ENCODE measurements around the gene FBN2. TPM values are rescaled to one million over a fixed set of nuclear protein-coding genes. Genes with fewer than 3 reads are reported as not detected.
"Not testable (repeated sequence)": the region's sequence is repeated elsewhere in the genome, so short reads cannot be mapped to it uniquely, and the experiment has no call there.

FBN2 gene
- total RNA-seq, 1 experiment from 2014 or later, result 12.8 TPM

DNA sequence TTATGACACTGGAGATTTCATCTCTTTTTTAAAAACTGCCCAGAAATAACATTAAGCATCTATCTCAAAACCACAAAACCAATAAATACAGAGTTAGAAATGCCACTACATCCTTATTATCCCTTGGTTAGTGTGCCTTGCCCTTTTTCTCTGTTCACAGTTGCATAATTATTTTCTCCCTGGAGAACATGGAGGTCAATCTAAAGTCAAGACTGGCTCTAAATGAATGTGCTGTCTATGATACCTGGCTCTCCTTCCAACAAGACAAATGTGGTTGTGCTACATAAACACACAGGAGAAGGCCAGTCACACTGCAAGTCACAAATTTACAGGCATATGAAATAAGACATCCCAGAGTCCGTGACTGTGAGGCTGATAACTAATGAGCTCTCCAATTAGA is 2.8 kb downstream of the FBN2 start:
- no peak for DNase-seq (ENCODE audit: low read depth)

- DNase-seq (ENCODE audit: low read depth), result no peak
These were observed 3.3 kb downstream of the FBN2 start for GRCh38 chr5:128534726-128535125.

DNA sequence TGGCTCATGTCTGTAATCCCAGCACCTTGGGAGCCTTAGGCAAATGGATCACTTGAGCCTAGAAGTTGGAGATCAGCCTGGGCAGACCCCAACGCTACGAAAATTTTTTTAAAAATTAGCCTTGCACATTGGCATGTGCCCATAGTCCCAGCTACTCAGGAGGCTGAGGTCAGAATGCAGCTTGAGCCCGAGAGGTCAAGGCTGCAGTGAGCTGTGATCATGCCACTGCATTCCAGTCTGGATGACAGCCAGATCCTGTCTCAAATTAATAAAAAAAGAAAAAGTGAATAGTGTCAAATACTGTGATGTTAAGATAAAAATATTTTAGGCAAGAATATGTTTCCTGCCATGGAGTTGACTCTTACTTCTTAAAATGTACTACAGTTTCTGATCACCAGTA is 5.3 kb downstream of the FBN2 start:
- no peak for DNase-seq (ENCODE audit: low read depth)

DNA sequence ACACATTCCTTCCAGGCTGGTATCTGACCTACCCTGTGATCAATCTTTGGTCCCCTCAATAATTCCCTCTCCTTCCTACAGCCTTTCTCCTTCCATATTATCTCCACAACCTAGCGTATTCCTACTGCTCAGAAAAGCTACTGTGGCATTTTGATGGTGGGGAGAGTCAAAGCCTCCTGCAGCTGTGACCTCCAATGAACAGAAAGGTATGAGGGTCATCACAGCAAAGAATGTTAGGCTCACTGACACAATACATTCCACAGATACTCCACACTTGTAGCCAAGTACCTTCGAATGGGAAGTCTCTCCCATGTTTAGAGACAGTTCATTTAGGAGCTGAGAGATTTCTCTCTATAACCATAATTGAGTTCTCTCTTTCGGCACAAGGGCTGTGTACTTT is 5.9 kb downstream of the FBN2 start:
- DNase-seq (ENCODE audit: low read depth), result no peak

- DNase-seq (ENCODE audit: low read depth), result no peak
These were observed 9.3 kb downstream of the FBN2 start for GRCh38 chr5:128528637-128529255.

DNA sequence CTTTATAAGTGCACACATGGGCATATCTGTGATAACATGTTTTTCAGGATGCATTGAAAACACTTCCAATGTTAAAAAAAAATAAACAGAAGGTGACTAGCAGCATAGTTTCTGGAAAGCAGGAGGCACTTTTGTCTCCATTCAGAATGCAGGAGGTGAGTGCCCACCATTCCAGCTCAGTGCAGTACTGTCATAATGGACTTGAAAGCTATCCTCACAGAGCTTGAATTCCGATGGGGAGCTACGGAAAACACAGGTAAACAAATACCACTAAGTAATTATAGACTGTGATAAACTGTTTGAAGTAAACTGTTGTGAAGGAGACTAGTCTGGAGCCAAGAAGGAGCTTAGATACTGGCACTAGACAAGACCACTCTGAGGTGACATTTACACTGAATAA is 9.9 kb downstream of the FBN2 start:
- DNase-seq (ENCODE audit: low read depth), result no peak

DNA sequence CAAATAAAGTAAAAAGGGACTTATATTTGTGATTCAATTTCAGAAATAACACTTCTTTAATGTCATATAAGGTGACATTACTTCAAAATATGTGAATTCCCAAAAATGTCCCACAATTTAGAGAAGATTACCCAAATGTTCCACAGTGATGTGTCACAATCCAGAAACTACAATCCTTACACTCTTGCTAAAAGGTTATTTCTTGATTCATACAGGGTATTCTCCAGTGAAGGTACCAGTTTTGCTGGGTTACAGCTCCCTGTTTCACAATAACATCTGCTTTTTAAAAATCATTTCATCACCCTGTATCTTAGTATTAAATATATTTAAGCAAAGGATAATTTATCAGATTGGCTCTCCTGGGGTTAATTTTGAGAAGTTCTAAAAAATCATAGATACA is 11.0 kb downstream of the FBN2 start:
- no peak for DNase-seq (ENCODE audit: low read depth)

DNA sequence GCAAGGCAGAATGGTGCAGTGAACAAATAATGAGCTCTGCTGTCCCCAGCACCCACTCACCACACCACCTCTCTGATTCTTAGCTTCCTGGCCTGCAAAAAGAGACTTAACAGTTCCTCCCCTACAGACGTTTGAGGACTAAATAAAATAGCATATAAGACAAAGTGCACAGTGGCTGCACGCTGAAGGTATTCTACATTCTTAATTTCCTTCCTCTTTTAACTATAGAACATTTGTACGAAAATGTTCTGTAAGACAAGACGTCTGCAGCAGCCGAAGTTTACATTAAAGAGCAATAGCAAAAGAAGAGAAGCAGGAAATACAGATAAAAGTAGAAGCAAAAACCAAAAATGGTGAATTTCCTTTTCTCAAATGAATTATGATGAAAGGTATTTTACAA is 15.7 kb downstream of the FBN2 start:
- no peak for DNase-seq (ENCODE audit: low read depth)

DNA sequence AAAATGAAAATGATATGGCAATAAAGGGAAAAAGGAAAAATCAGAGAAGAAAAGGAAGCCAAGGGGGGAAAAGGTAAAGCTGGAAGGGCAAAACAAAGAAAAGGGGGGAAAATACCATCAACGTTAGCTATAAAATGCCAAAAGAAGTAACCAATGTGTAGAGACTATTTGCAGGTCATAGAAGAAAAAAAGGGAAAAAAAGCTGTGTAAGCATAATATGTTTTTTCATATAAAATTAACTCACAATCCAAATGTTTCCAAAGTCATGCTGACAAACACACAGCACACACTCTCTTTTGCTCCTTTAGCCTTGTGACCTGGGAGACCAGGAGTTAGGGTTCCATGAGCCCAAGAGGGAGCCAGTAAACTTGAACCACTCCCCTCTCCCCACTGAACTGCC is 18.2 kb downstream of the FBN2 start:
- no peak for DNase-seq (ENCODE audit: low read depth)

DNA sequence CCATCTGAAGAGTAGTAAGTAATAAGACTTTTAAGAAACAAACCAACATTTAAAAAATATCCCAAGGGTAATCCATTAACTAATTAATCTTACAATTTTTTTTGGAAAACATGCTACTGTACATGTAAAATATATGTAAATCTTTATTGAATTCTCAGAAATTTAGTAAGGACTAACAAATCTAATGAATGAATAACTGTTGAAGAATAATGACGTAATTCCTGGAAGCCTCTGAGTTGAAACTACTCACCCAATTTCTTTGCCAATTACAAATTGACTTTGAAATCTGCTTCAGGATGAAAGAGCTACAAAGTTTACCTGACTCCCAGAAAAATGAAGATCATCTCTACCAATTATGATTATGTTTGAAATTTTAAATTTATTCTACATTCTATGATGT is 21.1 kb downstream of the FBN2 start:
- DNase-seq (ENCODE audit: low read depth), result no peak

GRCh38 chr5:128513806-128514205 is 24.2 kb downstream of the FBN2 start:
- DNase-seq (ENCODE audit: low read depth), result no peak

DNA sequence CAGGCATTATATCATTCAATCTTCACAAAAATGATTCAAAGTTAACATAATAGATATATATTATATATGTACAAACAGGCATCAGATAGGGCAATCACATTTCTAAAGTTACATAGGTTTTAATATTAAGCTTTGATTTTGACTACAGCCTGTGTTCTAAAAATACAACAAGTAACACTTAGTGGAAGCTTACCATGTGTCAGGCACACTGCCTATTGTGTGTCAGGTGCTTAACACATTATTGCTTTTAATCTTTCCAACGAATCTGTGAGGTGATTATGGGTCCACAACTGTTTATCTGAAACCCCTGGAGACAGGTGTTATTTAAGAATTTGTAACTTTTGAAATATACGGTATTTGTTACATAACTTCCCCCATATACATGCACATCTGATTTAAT is 25.2 kb downstream of the FBN2 start:
- no peak for DNase-seq (ENCODE audit: low read depth)

GRCh38 chr5:128506643-128507042 is 31.4 kb downstream of the FBN2 start:
- DNase-seq (ENCODE audit: low read depth), result no peak

DNA sequence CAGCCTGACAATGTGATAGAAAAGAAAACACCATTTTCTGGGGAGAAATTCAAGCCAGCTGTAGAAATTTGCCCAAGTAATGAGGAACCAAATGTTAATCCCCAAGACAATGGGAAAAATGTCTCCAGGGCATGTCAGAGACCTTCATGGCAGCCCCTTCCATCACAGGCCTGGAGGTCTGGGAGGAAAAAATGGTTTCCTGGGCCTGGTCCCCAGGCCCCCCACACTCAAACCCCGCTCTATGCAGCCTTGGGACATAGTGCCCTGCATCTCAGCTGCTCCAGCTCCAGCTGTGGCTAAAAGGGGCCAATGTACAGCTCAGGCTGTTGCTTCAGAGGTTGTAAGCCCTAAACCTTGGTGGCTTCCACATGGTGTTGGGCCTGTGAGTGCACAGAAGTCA is 34.3 kb downstream of the FBN2 start:
- DNase-seq (ENCODE audit: low read depth), result not testable (repeated sequence)

GRCh38 chr5:128498844-128499455 is 39.1 kb downstream of the FBN2 start:
- peak; percentile 13 for DNase-seq (ENCODE audit: low read depth)

GRCh38 chr5:128494516-128494915 is 43.5 kb downstream of the FBN2 start:
- no peak for DNase-seq (ENCODE audit: low read depth)

GRCh38 chr5:128493657-128494329 is 44.3 kb downstream of the FBN2 start:
- DNase-seq (ENCODE audit: low read depth), result no peak

- peak; percentile 17 for DNase-seq (ENCODE audit: low read depth)
These were observed 46.8 kb downstream of the FBN2 start for GRCh38 chr5:128491291-128491690.

DNA sequence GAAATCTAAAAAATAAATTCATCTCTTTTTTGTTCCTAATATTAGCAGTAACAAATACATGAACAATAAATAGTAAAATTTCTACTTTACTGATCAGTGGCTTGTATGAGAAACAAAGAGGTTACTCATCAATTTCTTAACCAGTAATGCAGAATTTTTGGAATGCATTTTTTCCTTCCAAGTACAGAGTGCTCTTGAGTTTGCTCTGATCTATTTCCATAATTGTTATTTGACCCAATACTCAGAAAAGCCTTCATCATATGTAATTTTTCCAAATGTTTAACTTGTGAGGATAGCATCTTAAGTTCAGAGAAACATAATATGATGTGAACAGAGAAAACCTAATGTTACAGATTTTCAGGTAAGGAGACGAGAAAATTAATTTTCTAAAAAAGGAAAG is 47.3 kb downstream of the FBN2 start:
- DNase-seq (ENCODE audit: low read depth), result no peak

GRCh38 chr5:128487041-128487440 is 51.0 kb downstream of the FBN2 start:
- DNase-seq (ENCODE audit: low read depth), result no peak

DNA sequence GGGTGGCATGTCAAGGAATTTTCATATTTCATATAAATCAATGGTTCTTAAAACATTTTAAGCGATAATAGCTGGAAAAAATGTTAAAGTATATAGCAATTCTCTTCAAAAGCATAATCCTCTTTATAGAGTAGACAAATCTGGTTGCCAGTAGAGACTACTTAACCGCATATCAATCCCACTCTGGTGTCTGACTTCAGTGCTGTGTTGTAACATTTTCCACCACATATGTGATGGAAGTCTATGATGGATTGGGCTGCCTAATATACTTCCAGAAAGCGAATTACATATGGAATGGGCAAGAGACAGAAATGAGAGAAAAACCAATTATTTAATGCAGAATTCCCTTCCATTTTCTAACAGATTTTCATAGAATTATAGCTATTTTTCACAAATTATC is 54.3 kb downstream of the FBN2 start:
- no peak for DNase-seq (ENCODE audit: low read depth)

GRCh38 chr5:128480906-128481633 is 57.0 kb downstream of the FBN2 start:
- no peak for DNase-seq (ENCODE audit: low read depth)

All from HT1080 (cell line).